A549 (cell line): ENCODE data around the gene RASSF8. TPM values are rescaled to one million over a fixed set of nuclear protein-coding genes. Genes with fewer than 3 reads are reported as not detected.

Source experiments
- ATAC-seq, 2 experiments: fragments of 200-7000 bp in 1 of 2; fragments of >200 bp in 1 of 2; cut with Nextera tagmentation in 1 of 2; cut with Tn5 transposase in 1 of 2; 3 replicates each; pipeline versions ENCODE4 v1.8.0 to v1.9.1; 2018 to 2020; ENCODE audit warnings: mild to moderate bottlenecking in 1 of 2, moderate library complexity in 1 of 2
- CTCF ChIA-PET: fragments of 300-600 bp; sonication (Branson Sonifier 250); formaldehyde crosslinking; extraction: SDS; loops from one replicate; lab custom pipeline; 2021; ENCODE audit warnings: antibody characterized with exemption, inconsistent platforms; lab: Yijun Ruan, JAX
- POLR2A ChIA-PET: fragments of 350-600 bp; formaldehyde crosslinking; extraction: SDS; loops from one replicate; lab custom pipeline; 2021; ENCODE audit warnings: antibody characterized with exemption, inconsistent platforms; lab: Yijun Ruan, JAX
- DNase-seq, 2 experiments: peaks; one replicate each; pipeline versions ENCODE4 v3.0.0 to v3.0.0-alpha.2; 2011 to 2016; ENCODE audit warnings: low read depth in 1 of 2, low spot score in 1 of 2
- FAIRE-seq: peaks from 2 replicates; lab custom pipeline; 2011; peaks lifted over from hg19 to GRCh38; lab: Jason Lieb, UNC
- H3K27ac ChIP-seq, 2 experiments: fragments of >200 bp; sonication (Bioruptor Twin); formaldehyde crosslinking; 3 replicates each; pipeline ENCODE4 v1.5.1; 2016 to 2017
- H3K4me1 ChIP-seq: fragments of >200 bp; sonication (Bioruptor Twin); formaldehyde crosslinking; 3 replicates; pipeline ENCODE4 v1.6.1; 2016
- H3K4me2 ChIP-seq: fragments of >200 bp; sonication (Bioruptor Twin); formaldehyde crosslinking; 3 replicates; pipeline ENCODE4 v1.6.1; 2016
- H3K4me3 ChIP-seq: fragments of >200 bp; sonication (Bioruptor Twin); formaldehyde crosslinking; 3 replicates; pipeline ENCODE4 v1.5.1; 2016
- H3K9me3 ChIP-seq: fragments of >200 bp; sonication (Bioruptor Twin); formaldehyde crosslinking; 3 replicates; pipeline ENCODE4 v1.6.1; 2016
- CHD2 ChIP-seq: fragments of 150-350 bp; IDR thresholded peaks from 2 replicates; pipeline ENCODE4 v1.6.1; 2014; ENCODE audit warnings: low read length; ENCODE audit not compliant: partially characterized antibody
- E2F6 ChIP-seq: IDR thresholded peaks from 2 replicates; pipeline ENCODE4 v1.6.1; 2012; ENCODE audit warnings: low read depth, borderline replicate concordance
- EHF ChIP-seq: fragments of 250-450 bp; sonication (Bioruptor Pico); IDR thresholded peaks from 2 replicates; pipeline ENCODE4 v1.5.0; 2020; ENCODE audit warnings: mild to moderate bottlenecking
- FOSL2 ChIP-seq, 2 experiments: fragments of 450-650 bp in 1 of 2; fragments of >200 bp in 1 of 2; sonication (Bioruptor Twin) in 1 of 2; formaldehyde crosslinking; IDR thresholded peaks; 2 replicates each; pipeline versions ENCODE4 v1.5.0 to v1.6.1; 2016 to 2020; ENCODE audit warnings: mild to moderate bottlenecking in 1 of 2, moderate library complexity in 1 of 2
- HDAC2 ChIP-seq: fragments of 200-600 bp; sonication (generic); IDR thresholded peaks from 2 replicates; pipeline ENCODE4 v1.6.1; 2016
- JUN ChIP-seq, 2 experiments: fragments of >200 bp; sonication (Bioruptor Twin); formaldehyde crosslinking; IDR thresholded peaks; 2 replicates in 1 of 2; 3 replicates in 1 of 2; pipeline ENCODE4 v1.6.1; 2016 to 2017
- MAX ChIP-seq: IDR thresholded peaks from 2 replicates; pipeline ENCODE4 v1.6.1; 2012
- MAZ ChIP-seq: fragments of 150-350 bp; IDR thresholded peaks from 2 replicates; pipeline ENCODE4 v1.6.1; 2014; ENCODE audit warnings: antibody characterized with exemption, low read depth, low read length, borderline replicate concordance
- NFE2L2 ChIP-seq: fragments of 150-350 bp; conservative IDR thresholded peaks from 2 replicates; pipeline ENCODE4 v1.6.1; 2014; ENCODE audit warnings: low read length
- PHF8 ChIP-seq: fragments of 200-600 bp; sonication (generic); IDR thresholded peaks from 2 replicates; pipeline ENCODE4 v1.6.1; 2016; ENCODE audit warnings: low read depth, mild to moderate bottlenecking, antibody characterized with exemption, moderate library complexity, borderline replicate concordance
- POLR2A ChIP-seq: IDR thresholded peaks from 2 replicates; pipeline ENCODE4 v1.6.1; 2012; ENCODE audit warnings: mild to moderate bottlenecking, low read length
- POLR2AphosphoS2 ChIP-seq: conservative IDR thresholded peaks from 2 replicates; pipeline ENCODE4 v1.6.1; 2012; ENCODE audit warnings: low read length, improper control_type of control experiment, inconsistent platforms
- RARB ChIP-seq: fragments of 250-450 bp; sonication (Bioruptor Pico); IDR thresholded peaks from 2 replicates; pipeline ENCODE4 v1.8.0; 2021; ENCODE audit warnings: mild to moderate bottlenecking, moderate library complexity
- RCOR1 ChIP-seq: fragments of 150-350 bp; IDR thresholded peaks from 2 replicates; pipeline ENCODE4 v1.6.1; 2014; ENCODE audit warnings: antibody characterized with exemption, low read length, low read depth
- RFX5 ChIP-seq: fragments of 450-650 bp; IDR thresholded peaks from 2 replicates; pipeline ENCODE4 v1.7.1; 2014; ENCODE audit warnings: antibody characterized with exemption, mild to moderate bottlenecking, moderate library complexity
- SREBF2 ChIP-seq: fragments of 450-650 bp; IDR thresholded peaks from 2 replicates; pipeline ENCODE4 v1.6.1; 2014; ENCODE audit warnings: mild to moderate bottlenecking, moderate library complexity
- TFCP2L1 ChIP-seq: fragments of 250-450 bp; sonication (Bioruptor Pico); IDR thresholded peaks from 2 replicates; pipeline ENCODE4 v1.5.0; 2021; ENCODE audit warnings: mild to moderate bottlenecking
- USF2 ChIP-seq: fragments of 450-650 bp; IDR thresholded peaks from 2 replicates; pipeline ENCODE4 v1.6.1; 2014; ENCODE audit warnings: antibody characterized with exemption
- ZFP36 ChIP-seq: fragments of 450-650 bp; IDR thresholded peaks from 2 replicates; pipeline ENCODE4 v1.6.1; 2014; ENCODE audit warnings: borderline replicate concordance; ENCODE audit not compliant: partially characterized antibody
- ZSCAN20 ChIP-seq: fragments of 250-450 bp; sonication (Bioruptor Pico); IDR thresholded peaks from 2 replicates; pipeline ENCODE4 v1.8.0; 2022; ENCODE audit warnings: mild to moderate bottlenecking, moderate library complexity
- WGBS: methylation state at CpG from one replicate; pipeline ENCODE4 v1.1.6; 2017; ENCODE audit errors: missing lambda C conversion rate; 5-methylcytosine and 5-hydroxymethylcytosine counted together
- polyA plus RNA-seq, 4 experiments: library from polyadenylated mRNA; depleted of rRNA in 3 of 4; stranded (reverse); fragments of >200 nt; fragmentation: RNase III in 1 of 4; extraction: RNeasy Plus Mini Kit Qiagen cat#74134 plus additional on column Dnase treatment in 1 of 4; gene quantifications; 2 replicates in 3 of 4; 3 replicates in 1 of 4; pipeline ENCODE4 v1.2.3, GENCODE V29; 2011 to 2017
- TF ChIP-seq, protein P1 (sequence below): fragments of 200-600 bp; sonication (generic); IDR thresholded peaks from 2 replicates; pipeline ENCODE4 v1.6.1; 2016; ENCODE audit warnings: antibody characterized with exemption, mild to moderate bottlenecking, moderate library complexity
- TF ChIP-seq, protein P2 (sequence below): fragments of 250-450 bp; sonication (Bioruptor Pico); IDR thresholded peaks from 2 replicates; pipeline ENCODE4 v1.5.0; 2020; ENCODE audit warnings: low read depth, mild to moderate bottlenecking, moderate library complexity

Gene RASSF8
- polyA plus RNA-seq, 2 of the 4 experiments (the other 2 are of a cell fraction), result 5.7 to 8.7 TPM

GRCh38 chr12:26095186-26095585 lies 136.7 kb downstream of the RASSF8 start:
- ChIA-PET CTCF (interaction anchor here (1.1 to 3.2 kb wide), 3 partner anchors 28 to 606 kb away, joined by 5 to 16 read pairs (median 6); no protein-coding TSS in a partner anchor), POLR2A (no interaction called here)
- no peak for TF ChIP-seq PHF8
- TF ChIP-seq RFX5, result no peak
- TF ChIP-seq E2F6, result no peak
- TF ChIP-seq MAX, result no peak
- TF ChIP-seq RCOR1, result no peak
- no peak for TF ChIP-seq POLR2A
- TF ChIP-seq, protein P1, sequence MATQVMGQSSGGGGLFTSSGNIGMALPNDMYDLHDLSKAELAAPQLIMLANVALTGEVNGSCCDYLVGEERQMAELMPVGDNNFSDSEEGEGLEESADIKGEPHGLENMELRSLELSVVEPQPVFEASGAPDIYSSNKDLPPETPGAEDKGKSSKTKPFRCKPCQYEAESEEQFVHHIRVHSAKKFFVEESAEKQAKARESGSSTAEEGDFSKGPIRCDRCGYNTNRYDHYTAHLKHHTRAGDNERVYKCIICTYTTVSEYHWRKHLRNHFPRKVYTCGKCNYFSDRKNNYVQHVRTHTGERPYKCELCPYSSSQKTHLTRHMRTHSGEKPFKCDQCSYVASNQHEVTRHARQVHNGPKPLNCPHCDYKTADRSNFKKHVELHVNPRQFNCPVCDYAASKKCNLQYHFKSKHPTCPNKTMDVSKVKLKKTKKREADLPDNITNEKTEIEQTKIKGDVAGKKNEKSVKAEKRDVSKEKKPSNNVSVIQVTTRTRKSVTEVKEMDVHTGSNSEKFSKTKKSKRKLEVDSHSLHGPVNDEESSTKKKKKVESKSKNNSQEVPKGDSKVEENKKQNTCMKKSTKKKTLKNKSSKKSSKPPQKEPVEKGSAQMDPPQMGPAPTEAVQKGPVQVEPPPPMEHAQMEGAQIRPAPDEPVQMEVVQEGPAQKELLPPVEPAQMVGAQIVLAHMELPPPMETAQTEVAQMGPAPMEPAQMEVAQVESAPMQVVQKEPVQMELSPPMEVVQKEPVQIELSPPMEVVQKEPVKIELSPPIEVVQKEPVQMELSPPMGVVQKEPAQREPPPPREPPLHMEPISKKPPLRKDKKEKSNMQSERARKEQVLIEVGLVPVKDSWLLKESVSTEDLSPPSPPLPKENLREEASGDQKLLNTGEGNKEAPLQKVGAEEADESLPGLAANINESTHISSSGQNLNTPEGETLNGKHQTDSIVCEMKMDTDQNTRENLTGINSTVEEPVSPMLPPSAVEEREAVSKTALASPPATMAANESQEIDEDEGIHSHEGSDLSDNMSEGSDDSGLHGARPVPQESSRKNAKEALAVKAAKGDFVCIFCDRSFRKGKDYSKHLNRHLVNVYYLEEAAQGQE, result no peak
- no peak for TF ChIP-seq JUN (IDR thresholded peaks at IDR 0.05)
- TF ChIP-seq CHD2, result no peak
- TF ChIP-seq POLR2AphosphoS2, result no peak
- no peak for TF ChIP-seq SREBF2
- no peak for TF ChIP-seq RARB (CRISPR knock-in tag)
- no peak for TF ChIP-seq USF2
- TF ChIP-seq NFE2L2, result no peak
- no peak for TF ChIP-seq TFCP2L1 (CRISPR knock-in tag)
- Histone ChIP-seq H3K4me2 (no peak overlapping the region), H3K4me3 (no peak overlapping the region), H3K27ac (no peak overlapping the region), H3K4me1 (0 out of 3 replicates have a peak, but pooled peaks cover 8% of the 10 kb centered on the region), H3K9me3 (no peaks in the 10 kb centered on the region)
- DNase-seq (no peak), FAIRE-seq (no peak), ATAC-seq (no peak)
- 84% methylated on average over 2 of the region's 2 CpGs for WGBS

DNA sequence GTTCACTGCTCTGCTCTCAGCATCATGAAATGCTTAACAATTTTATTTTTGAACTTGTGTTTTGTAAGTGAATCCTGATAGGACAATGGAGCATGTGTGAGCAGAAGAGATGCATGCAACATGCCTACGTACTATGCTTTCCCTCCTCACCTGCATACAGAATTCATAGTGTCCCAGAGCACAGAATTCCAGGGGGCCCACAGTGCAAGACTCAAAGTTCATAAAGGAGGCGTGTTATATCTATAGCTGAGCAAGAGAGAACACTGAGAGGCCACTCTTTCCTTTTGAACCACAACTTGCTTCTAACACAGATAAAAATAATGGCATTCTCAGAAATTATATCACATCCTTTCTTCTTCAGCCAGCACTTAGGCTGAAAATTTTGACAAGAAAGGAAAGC lies 137.6 kb downstream of the RASSF8 start:
- POLR2A ChIA-PET, result no interaction called here
- Histone ChIP-seq H3K4me1 (0 out of 3 replicates have a peak, but pooled peaks cover 6% of the 10 kb centered on the region), H3K27ac (no peak overlapping the region), H3K9me3 (no peaks in the 10 kb centered on the region), H3K4me2 (no peak overlapping the region), H3K4me3 (no peak overlapping the region)
- ATAC-seq (no peak), DNase-seq (no peak), FAIRE-seq (no peak)
- TF ChIP-seq ZSCAN20 (CRISPR knock-in tag) (no peak), HDAC2 (no peak), EHF (CRISPR knock-in tag) (no peak), MAZ (no peak), ZFP36 (no peak), FOSL2 (IDR thresholded peaks at IDR 0.05) (no peak), FOSL2 (CRISPR knock-in tag; IDR thresholded peaks at IDR 0.05) (no peak)
- TF ChIP-seq, protein P2, sequence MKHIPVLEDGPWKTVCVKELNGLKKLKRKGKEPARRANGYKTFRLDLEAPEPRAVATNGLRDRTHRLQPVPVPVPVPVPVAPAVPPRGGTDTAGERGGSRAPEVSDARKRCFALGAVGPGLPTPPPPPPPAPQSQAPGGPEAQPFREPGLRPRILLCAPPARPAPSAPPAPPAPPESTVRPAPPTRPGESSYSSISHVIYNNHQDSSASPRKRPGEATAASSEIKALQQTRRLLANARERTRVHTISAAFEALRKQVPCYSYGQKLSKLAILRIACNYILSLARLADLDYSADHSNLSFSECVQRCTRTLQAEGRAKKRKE (CRISPR knock-in tag), result no peak
- 78% methylated on average over 2 of the region's 2 CpGs for WGBS
- CTCF ChIA-PET, result interaction anchor here (0.7 to 3.2 kb wide), 5 partner anchors 27 to 659 kb away, joined by 3 to 16 read pairs (median 5); no protein-coding TSS in a partner anchor
